Type B pancreatic cell (in vitro differentiated cells): ENCODE results near the gene RPP38. TPM values are rescaled to one million over a fixed set of nuclear protein-coding genes. Genes with fewer than 3 reads are reported as not detected.
A peak's percentile ranks its signal among the peaks of the same experiment; 100 is the strongest.

Experiments used
- DNase-seq: peaks from one replicate; pipeline ENCODE4 v3.0.0; 2021; ENCODE audit warnings: mixed read lengths; ENCODE audit not compliant: unreplicated experiment; ENCODE audit errors: extremely low spot score
- H3K27ac Mint-ChIP-seq: 2 replicates; pipeline ENCODE4 v1.8.0; 2021; ENCODE audit warnings: mild to moderate bottlenecking, mixed read lengths
- H3K27me3 Mint-ChIP-seq: 2 replicates; pipeline ENCODE4 v1.8.0; 2021; ENCODE audit warnings: mixed read lengths
- H3K36me3 Mint-ChIP-seq: 2 replicates; pipeline ENCODE4 v1.8.0; 2021; ENCODE audit warnings: mixed read lengths
- H3K4me1 Mint-ChIP-seq: one replicate; pipeline ENCODE4 v1.8.0; 2021; ENCODE audit warnings: mixed read lengths; ENCODE audit not compliant: unreplicated experiment
- H3K4me3 Mint-ChIP-seq: 2 replicates; pipeline ENCODE4 v1.8.0; 2021; ENCODE audit warnings: mild to moderate bottlenecking, mixed read lengths
- H3K9me3 Mint-ChIP-seq: 2 replicates; pipeline ENCODE4 v1.8.0; 2021; ENCODE audit warnings: mixed read lengths
- total RNA-seq: library from RNA; stranded (reverse); gene quantifications from 2 replicates; pipeline ENCODE4 v1.2.1, GENCODE V29; 2021; ENCODE audit warnings: low replicate concordance
- TF ChIP-seq, protein P1 (sequence below): fragments of 200-600 bp; sonication (generic); conservative IDR thresholded peaks from 2 replicates; pipeline ENCODE4 v1.5.0; 2021; ENCODE audit warnings: antibody characterized with exemption, mild to moderate bottlenecking

RPP38 gene
- total RNA-seq, 1 donor from 2014 or later: 18.1 TPM

DNA sequence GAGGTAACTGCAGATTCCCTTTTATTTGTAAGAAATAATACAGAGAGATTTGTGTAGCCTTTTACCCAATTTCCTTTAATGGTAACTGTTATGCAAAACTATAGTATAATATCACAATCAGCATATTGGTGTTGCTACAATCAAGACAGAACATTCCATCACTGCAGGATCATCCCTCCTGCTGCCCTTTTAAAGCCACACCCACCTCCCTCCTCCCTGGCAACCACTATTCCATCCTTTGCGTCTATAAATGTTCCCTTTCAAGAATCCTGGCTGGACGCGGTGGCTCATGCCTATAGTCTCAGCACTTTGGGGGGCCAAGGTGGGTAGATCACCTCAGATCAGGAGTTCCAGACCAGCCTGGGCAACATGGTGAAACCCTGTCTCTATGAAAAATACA is 21.7 kb upstream of the RPP38 start:
- H3K4me1 Mint-ChIP-seq: no peaks in the 10 kb centered on the region
- H3K36me3 Mint-ChIP-seq: no peaks in the 10 kb centered on the region
- H3K4me3 Mint-ChIP-seq: no peak overlapping the region
- H3K9me3 Mint-ChIP-seq: peaks cover 8% of the 10 kb centered on the region
- H3K27me3 Mint-ChIP-seq: no peaks in the 10 kb centered on the region
- TF ChIP-seq, protein P1, sequence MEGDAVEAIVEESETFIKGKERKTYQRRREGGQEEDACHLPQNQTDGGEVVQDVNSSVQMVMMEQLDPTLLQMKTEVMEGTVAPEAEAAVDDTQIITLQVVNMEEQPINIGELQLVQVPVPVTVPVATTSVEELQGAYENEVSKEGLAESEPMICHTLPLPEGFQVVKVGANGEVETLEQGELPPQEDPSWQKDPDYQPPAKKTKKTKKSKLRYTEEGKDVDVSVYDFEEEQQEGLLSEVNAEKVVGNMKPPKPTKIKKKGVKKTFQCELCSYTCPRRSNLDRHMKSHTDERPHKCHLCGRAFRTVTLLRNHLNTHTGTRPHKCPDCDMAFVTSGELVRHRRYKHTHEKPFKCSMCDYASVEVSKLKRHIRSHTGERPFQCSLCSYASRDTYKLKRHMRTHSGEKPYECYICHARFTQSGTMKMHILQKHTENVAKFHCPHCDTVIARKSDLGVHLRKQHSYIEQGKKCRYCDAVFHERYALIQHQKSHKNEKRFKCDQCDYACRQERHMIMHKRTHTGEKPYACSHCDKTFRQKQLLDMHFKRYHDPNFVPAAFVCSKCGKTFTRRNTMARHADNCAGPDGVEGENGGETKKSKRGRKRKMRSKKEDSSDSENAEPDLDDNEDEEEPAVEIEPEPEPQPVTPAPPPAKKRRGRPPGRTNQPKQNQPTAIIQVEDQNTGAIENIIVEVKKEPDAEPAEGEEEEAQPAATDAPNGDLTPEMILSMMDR: no peak
- H3K27ac Mint-ChIP-seq: no peak overlapping the region
- peak; percentile 22 for DNase-seq

DNA sequence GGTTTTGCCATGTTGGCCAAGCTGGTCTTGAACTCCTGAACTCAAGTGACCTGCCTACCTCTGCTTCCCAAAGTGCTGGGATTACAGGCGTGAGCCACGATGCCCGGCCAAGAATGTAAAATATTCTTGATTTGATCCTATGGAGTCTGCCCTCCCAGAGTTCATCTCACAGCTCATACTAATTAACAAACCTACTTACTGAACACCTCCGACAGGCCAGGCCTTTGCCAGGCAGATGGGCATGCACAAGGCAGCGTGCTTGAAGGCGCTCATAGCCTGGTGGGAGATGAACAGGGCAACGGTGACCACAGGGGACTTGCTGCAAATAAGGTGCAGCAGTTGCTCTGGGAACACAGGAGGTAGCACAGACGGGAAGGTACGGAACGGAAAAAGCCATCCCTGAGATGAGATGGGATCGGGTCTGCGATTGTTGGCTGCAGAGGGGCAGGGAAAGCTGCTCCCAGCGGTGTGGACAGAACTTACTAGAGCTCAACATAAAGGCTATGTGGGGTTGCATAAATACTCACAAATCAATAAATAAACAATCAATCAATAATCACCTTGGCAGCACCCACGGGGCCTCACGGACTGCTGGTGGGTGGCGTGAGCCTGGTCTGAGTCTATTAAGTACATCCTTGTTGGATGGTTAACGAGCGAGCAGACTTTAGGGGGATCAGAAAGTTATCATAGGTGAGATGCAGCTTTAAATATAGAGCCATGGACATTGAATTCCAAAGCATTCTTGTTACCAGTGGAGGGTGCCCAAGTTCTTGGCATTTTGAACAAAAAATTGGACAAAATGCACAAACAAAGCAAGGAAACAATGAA is 13.3 kb upstream of the RPP38 start:
- Mint-ChIP-seq H3K9me3 (no peaks in the 10 kb centered on the region), H3K27ac (no peak overlapping the region), H3K27me3 (no peaks in the 10 kb centered on the region), H3K4me1 (peaks cover 5% of the 10 kb centered on the region), H3K36me3 (no peaks in the 10 kb centered on the region), H3K4me3 (no peak overlapping the region)
- DNase-seq: peak; percentile 44
- TF ChIP-seq, protein P1: no peak

DNA sequence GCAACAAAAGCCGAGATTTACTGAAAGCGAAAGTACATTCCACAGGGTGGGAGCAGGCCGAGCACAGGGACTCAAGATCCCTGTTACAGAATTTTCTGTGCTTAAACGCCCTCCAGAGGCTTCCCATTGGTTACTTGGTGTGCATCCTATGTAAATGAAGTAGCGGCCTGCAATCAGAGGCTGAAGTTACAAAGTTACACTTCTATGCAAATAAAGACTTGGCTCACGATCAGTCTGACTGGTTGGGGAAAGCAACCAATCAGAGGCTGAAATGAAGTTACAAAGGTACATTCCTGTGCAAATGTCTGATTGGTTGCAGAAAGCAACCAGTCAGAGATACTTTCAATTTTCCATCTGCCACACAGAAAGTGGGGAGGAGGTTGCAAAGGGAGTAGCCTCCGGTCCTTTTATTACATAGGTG is 12.6 kb upstream of the RPP38 start:
- no peak overlapping the region for H3K27ac Mint-ChIP-seq

GRCh38 chr10:15088428-15089261 is 8.5 kb upstream of the RPP38 start, which contains the start of gene ACBD7:
Gene ACBD7 (minus strand): TSS chr10:15088776. CDS start chr10:15088728, 48 bp downstream.
- DNase-seq: peak; percentile 90
- H3K36me3 Mint-ChIP-seq: no peaks in the 10 kb centered on the region
- TF ChIP-seq, protein P1: peak; percentile 76
- peaks cover 5% of the 10 kb centered on the region for H3K4me1 Mint-ChIP-seq
- peaks cover 6% of the 10 kb centered on the region for H3K27me3 Mint-ChIP-seq
- H3K9me3 Mint-ChIP-seq: no peaks in the 10 kb centered on the region
- H3K4me3 Mint-ChIP-seq: peak within 1 kb of the TSS; percentile 82
- H3K27ac Mint-ChIP-seq: no peak within 1 kb of the TSS

More for the DNA sequence above, 12.6 kb upstream of the RPP38 start:
- Mint-ChIP-seq H3K9me3 (no peaks in the 10 kb centered on the region), H3K27me3 (no peaks in the 10 kb centered on the region), H3K4me3 (no peak overlapping the region), H3K36me3 (no peaks in the 10 kb centered on the region), H3K4me1 (peaks cover 5% of the 10 kb centered on the region)
- no peak for DNase-seq
- TF ChIP-seq, protein P1: no peak

GRCh38 chr10:15091418-15091817 is 5.7 kb upstream of the RPP38 start:
- H3K9me3 Mint-ChIP-seq: no peaks in the 10 kb centered on the region
- peaks cover 6% of the 10 kb centered on the region for H3K27me3 Mint-ChIP-seq
- DNase-seq: no peak
- TF ChIP-seq, protein P1: no peak
- peaks cover under 1% of the 10 kb centered on the region for H3K4me1 Mint-ChIP-seq
- H3K4me3 Mint-ChIP-seq: no peak overlapping the region
- no peaks in the 10 kb centered on the region for H3K36me3 Mint-ChIP-seq
- no peak overlapping the region for H3K27ac Mint-ChIP-seq
